ENCODE measurements around the gene SLC47A1. TPM values are rescaled to one million over a fixed set of nuclear protein-coding genes. Genes with fewer than 3 reads are reported as not detected.

The SLC47A1 gene
- total and polyA plus RNA-seq, 7 donors, result 13.0 to 57.3 (median 29.1) TPM

- no peak for TF ChIP-seq CTCF (IDR thresholded peaks at IDR 0.05)
- H3K36me3 ChIP-seq (ENCODE audit: insufficient read depth in 1 of 2, low read depth in 1 of 2), result no peaks in the 10 kb centered on the region
- ATAC-seq (no peak), DNase-seq (no peak)
- no peaks in the 10 kb centered on the region for H3K4me1 ChIP-seq
- intact Hi-C loops (cut with DNase I), result no loop called here
- H3K27me3 ChIP-seq (ENCODE audit: insufficient read depth in 3 of 3, low read length in 2 of 3), result no peaks in the 10 kb centered on the region
- 87 to 90% (median 87%) methylated on average over 5 of the region's 5 CpGs for WGBS, 3 donors
- no peak overlapping the region for H3K4me3 ChIP-seq
- H3K9me3 ChIP-seq, result no peaks in the 10 kb centered on the region
- H3K27ac ChIP-seq, result no peak overlapping the region
These were observed 41.5 kb upstream of the SLC47A1 start for GRCh38 chr17:19492141-19492540.

GRCh38 chr17:19494961-19495806 lies 38.5 kb upstream of the SLC47A1 start:
- no peak overlapping the region for H3K4me3 ChIP-seq
- no peaks in the 10 kb centered on the region for H3K27me3 ChIP-seq (ENCODE audit: insufficient read depth in 3 of 3, low read length in 2 of 3)
- H3K4me1 ChIP-seq, result no peaks in the 10 kb centered on the region
- ATAC-seq (no peak), DNase-seq (no peak)
- no peaks in the 10 kb centered on the region for H3K36me3 ChIP-seq (ENCODE audit: insufficient read depth in 1 of 2, low read depth in 1 of 2)
- no peak overlapping the region for H3K27ac ChIP-seq
- H3K9me3 ChIP-seq, result no peaks in the 10 kb centered on the region
- no peak for TF ChIP-seq CTCF (IDR thresholded peaks at IDR 0.05)
- intact Hi-C loops (cut with DNase I), result no loop called here
- 89 to 93% (median 92%) methylated on average over 39 to 40 of the region's 40 CpGs for WGBS, 3 donors

GRCh38 chr17:19495828-19496528 lies 37.7 kb upstream of the SLC47A1 start:
- H3K36me3 ChIP-seq (ENCODE audit: insufficient read depth in 1 of 2, low read depth in 1 of 2), result no peaks in the 10 kb centered on the region
- no peak for DNase-seq
- no peaks in the 10 kb centered on the region for H3K9me3 ChIP-seq
- TF ChIP-seq CTCF (IDR thresholded peaks at IDR 0.05), result no peak
- no peak for ATAC-seq
- no peaks in the 10 kb centered on the region for H3K4me1 ChIP-seq
- H3K27me3 ChIP-seq (ENCODE audit: insufficient read depth in 3 of 3, low read length in 2 of 3), result no peaks in the 10 kb centered on the region
- H3K27ac ChIP-seq, result no peak overlapping the region
- H3K4me3 ChIP-seq, result no peak overlapping the region
- intact Hi-C loops (cut with DNase I), result no loop called here
- 73 to 83% (median 81%) methylated on average over 6 of the region's 6 CpGs for WGBS, 3 donors

- H3K4me3 ChIP-seq, result no peak overlapping the region
- H3K27me3 ChIP-seq (ENCODE audit: insufficient read depth in 3 of 3, low read length in 2 of 3), result no peaks in the 10 kb centered on the region
- no peaks in the 10 kb centered on the region for H3K9me3 ChIP-seq
- TF ChIP-seq CTCF (IDR thresholded peaks at IDR 0.05), result no peak
- ATAC-seq (no peak), DNase-seq (no peak)
- H3K4me1 ChIP-seq, result no peaks in the 10 kb centered on the region
- no peaks in the 10 kb centered on the region for H3K36me3 ChIP-seq (ENCODE audit: insufficient read depth in 1 of 2, low read depth in 1 of 2)
- intact Hi-C loops (cut with DNase I), result no loop called here
- H3K27ac ChIP-seq, result no peak overlapping the region
These were observed 36.0 kb upstream of the SLC47A1 start for GRCh38 chr17:19497624-19498023.
